Neural cell (in vitro differentiated cells): ENCODE measurements around the gene TSPAN18. TPM values are rescaled to one million over a fixed set of nuclear protein-coding genes. Genes with fewer than 3 reads are reported as not detected.

Experiments used
- H2AFZ ChIP-seq: fragments of 200-600, 300-800 bp; sonication (generic), shearing (Covaris generic); 2 replicates; pipeline ENCODE4 v1.6.0; 2014; ENCODE audit warnings: low read depth, mild to moderate bottlenecking, antibody characterized with exemption, low read length, moderate library complexity
- H3F3A ChIP-seq: fragments of 200-600 bp; shearing (Covaris generic); 2 replicates; pipeline ENCODE4 v1.6.1; 2016; ENCODE audit warnings: mild to moderate bottlenecking, moderate library complexity, mixed read lengths, antibody characterized with exemption, low read length; ENCODE audit not compliant: insufficient read depth, poor library complexity, severe bottlenecking
- H3K27ac ChIP-seq: fragments of 200-600, 300-800 bp; sonication (generic), shearing (Covaris generic); 2 replicates; pipeline ENCODE4 v1.5.1; 2014; ENCODE audit warnings: mild to moderate bottlenecking, low read length, moderate library complexity
- H3K27me3 ChIP-seq: fragments of 300-800, 200-600 bp; sonication (generic), shearing (Covaris generic); 2 replicates; pipeline ENCODE4 v1.6.0; 2014; ENCODE audit warnings: mild to moderate bottlenecking, low read depth, low read length, moderate library complexity; ENCODE audit not compliant: insufficient read depth
- H3K36me3 ChIP-seq: fragments of 300-800, 200-600 bp; sonication (generic), shearing (Covaris generic); 2 replicates; pipeline ENCODE4 v1.5.1; 2014; ENCODE audit warnings: mild to moderate bottlenecking, antibody characterized with exemption, low read length, moderate library complexity; ENCODE audit not compliant: insufficient read depth
- H3K4me2 ChIP-seq: fragments of 300-800, 200-600 bp; sonication (generic), shearing (Covaris generic); 2 replicates; pipeline ENCODE4 v1.6.0; 2014; ENCODE audit warnings: mild to moderate bottlenecking, low read length
- H3K4me3 ChIP-seq: fragments of 300-800, 200-600 bp; sonication (generic), shearing (Covaris generic); 2 replicates; pipeline ENCODE4 v1.5.1; 2014; ENCODE audit warnings: mild to moderate bottlenecking, low read length, moderate library complexity
- H3K79me2 ChIP-seq: fragments of 200-600 bp; shearing (Covaris generic); replicated peaks from 2 replicates; pipeline ENCODE4 v1.6.0; 2014; ENCODE audit warnings: mild to moderate bottlenecking, low read length, moderate library complexity; ENCODE audit not compliant: insufficient read depth
- H3K9ac ChIP-seq: fragments of 300-800, 200-600 bp; sonication (generic), shearing (Covaris generic); 2 replicates; pipeline ENCODE4 v1.6.1; 2016; ENCODE audit warnings: mild to moderate bottlenecking, low read length, mixed read lengths
- H3K9me2 ChIP-seq: fragments of 200-600 bp; shearing (Covaris generic); 2 replicates; pipeline ENCODE4 v1.6.1; 2016; ENCODE audit warnings: mild to moderate bottlenecking, low read length, mixed read lengths; ENCODE audit not compliant: insufficient read depth
- H3K9me3 ChIP-seq: fragments of 200-600, 300-800 bp; sonication (generic), shearing (Covaris generic); 2 replicates; pipeline ENCODE4 v1.6.1; 2016; ENCODE audit warnings: mild to moderate bottlenecking, mixed run types, low read length, moderate library complexity, mixed read lengths
- H4K20me1 ChIP-seq: fragments of 200-600 bp; shearing (Covaris generic); 2 replicates; pipeline ENCODE4 v1.6.1; 2016; ENCODE audit warnings: mild to moderate bottlenecking, mixed run types; ENCODE audit not compliant: insufficient read depth
- CTCF ChIP-seq: fragments of 450-650 bp; IDR thresholded peaks from 2 replicates; pipeline ENCODE4 v1.5.1; 2014; ENCODE audit warnings: antibody characterized with exemption, mild to moderate bottlenecking, moderate library complexity; ENCODE audit not compliant: poor library complexity, severe bottlenecking
- EP300 ChIP-seq: fragments of 450-650 bp; conservative IDR thresholded peaks from 2 replicates; pipeline ENCODE4 v1.6.1; 2014; ENCODE audit warnings: antibody characterized with exemption, mild to moderate bottlenecking, moderate library complexity; ENCODE audit not compliant: poor library complexity, severe bottlenecking
- EZH2 ChIP-seq: fragments of 200-600, 300-800 bp; shearing (Covaris generic), sonication (generic); IDR thresholded peaks from 2 replicates; pipeline ENCODE4 v1.6.1; 2014; ENCODE audit warnings: antibody characterized with exemption, low read length, borderline replicate concordance, mild to moderate bottlenecking; ENCODE audit not compliant: insufficient read depth, poor library complexity, severe bottlenecking
- MXI1 ChIP-seq: fragments of 450-650 bp; conservative IDR thresholded peaks from 2 replicates; pipeline ENCODE4 v1.6.1; 2014; ENCODE audit warnings: antibody characterized with exemption, mild to moderate bottlenecking; ENCODE audit not compliant: poor library complexity, severe bottlenecking
- POLR2AphosphoS5 ChIP-seq: IDR thresholded peaks from 2 replicates; pipeline ENCODE4 v1.6.1; 2012
- RAD21 ChIP-seq: fragments of 450-650 bp; conservative IDR thresholded peaks from 2 replicates; pipeline ENCODE4 v1.6.1; 2014; ENCODE audit warnings: antibody characterized with exemption, mild to moderate bottlenecking, moderate library complexity
- REST ChIP-seq: IDR thresholded peaks from 2 replicates; pipeline ENCODE4 v1.6.1; 2012; ENCODE audit warnings: borderline replicate concordance
- SMC3 ChIP-seq: fragments of 450-650 bp; conservative IDR thresholded peaks from 2 replicates; pipeline ENCODE4 v1.6.1; 2014; ENCODE audit warnings: antibody characterized with exemption, mild to moderate bottlenecking, moderate library complexity; ENCODE audit not compliant: poor library complexity
- TAF1 ChIP-seq: IDR thresholded peaks from 2 replicates; pipeline ENCODE4 v1.6.1; 2012; ENCODE audit warnings: low read depth
- polyA plus RNA-seq: library from polyadenylated mRNA; depleted of rRNA; stranded (reverse); fragments of >200 nt; gene quantifications from 2 replicates; pipeline ENCODE4 v1.2.3, GENCODE V29; 2014

TSPAN18 gene
- polyA plus RNA-seq, 1 donor from 2014 or later, result 8.4 TPM

GRCh38 chr11:44742508-44743246 lies 15.9 kb downstream of the TSPAN18 start:
- Histone ChIP-seq H3K9ac (no peak overlapping the region), H3K36me3 (no peaks in the 10 kb centered on the region), H3K27me3 (no peaks in the 10 kb centered on the region), H3K9me3 (no peaks in the 10 kb centered on the region), H3K27ac (no peak overlapping the region), H3K4me2 (no peak overlapping the region), H3F3A (no peaks in the 10 kb centered on the region), H3K9me2 (no peaks in the 10 kb centered on the region), H2AFZ (no peak overlapping the region), H3K79me2 (peaks cover 23% of the 10 kb centered on the region), H3K4me3 (no peak overlapping the region), H4K20me1 (no peaks in the 10 kb centered on the region)
- no peak for TF ChIP-seq SMC3
- no peak for TF ChIP-seq EP300
- no peak for TF ChIP-seq REST
- TF ChIP-seq RAD21, result no peak
- no peak for TF ChIP-seq MXI1
- TF ChIP-seq TAF1, result no peak
- no peak for TF ChIP-seq POLR2AphosphoS5
- TF ChIP-seq EZH2, result no peak
- TF ChIP-seq CTCF, result no peak

GRCh38 chr11:44743326-44743725 lies 16.6 kb downstream of the TSPAN18 start:
- H3K27me3 ChIP-seq, result no peaks in the 10 kb centered on the region
- TF ChIP-seq TAF1, result no peak
- TF ChIP-seq EZH2, result no peak
- no peak for TF ChIP-seq REST
- TF ChIP-seq SMC3, result no peak
- no peak for TF ChIP-seq RAD21
- TF ChIP-seq MXI1, result no peak
- no peak for TF ChIP-seq POLR2AphosphoS5
- no peak for TF ChIP-seq CTCF
- no peak for TF ChIP-seq EP300
- no peaks in the 10 kb centered on the region for H4K20me1 ChIP-seq
- peak overlapping the region; percentile 60 for H3K27ac ChIP-seq
- H3K4me3 ChIP-seq, result no peak overlapping the region
- H2AFZ ChIP-seq, result no peak overlapping the region
- no peaks in the 10 kb centered on the region for H3K36me3 ChIP-seq
- H3F3A ChIP-seq, result no peaks in the 10 kb centered on the region
- no peaks in the 10 kb centered on the region for H3K9me2 ChIP-seq
- H3K9ac ChIP-seq, result no peak overlapping the region
- H3K4me2 ChIP-seq, result no peak overlapping the region
- no peaks in the 10 kb centered on the region for H3K9me3 ChIP-seq
- H3K79me2 ChIP-seq, result peaks cover 17% of the 10 kb centered on the region
